Astrocyte (in vitro differentiated cells and primary cell): Measurements from ENCODE around the gene CTBP2. TPM values are rescaled to one million over a fixed set of nuclear protein-coding genes. Genes with fewer than 3 reads are reported as not detected.

ENCODE experiments used
- DNase-seq: peaks from one replicate; pipeline ENCODE4 v3.0.0-alpha.2; 2010; ENCODE audit warnings: low read depth
- FAIRE-seq: peaks from 2 replicates; lab custom pipeline; 2011; peaks lifted over from hg19 to GRCh38; lab: Jason Lieb, UNC
- H2AFZ ChIP-seq: 2 replicates; pipeline ENCODE4 v1.6.0; 2012; ENCODE audit warnings: low read depth, low read length, inconsistent platforms
- H3K27ac ChIP-seq: 2 replicates; pipeline ENCODE4 v1.5.1; 2011; ENCODE audit warnings: low read depth, low read length, inconsistent platforms
- H3K27me3 ChIP-seq: 2 replicates; pipeline ENCODE4 v1.6.0; 2011; ENCODE audit warnings: low read length, inconsistent platforms; ENCODE audit not compliant: insufficient read depth
- H3K36me3 ChIP-seq: 2 replicates; pipeline ENCODE4 v1.5.1; 2011; ENCODE audit warnings: low read length, inconsistent platforms; ENCODE audit not compliant: insufficient read depth
- H3K4me1 ChIP-seq: 2 replicates; pipeline ENCODE4 v1.5.1; 2011; ENCODE audit warnings: low read length, inconsistent platforms; ENCODE audit not compliant: insufficient read depth
- H3K4me2 ChIP-seq: 2 replicates; pipeline ENCODE4 v1.6.0; 2012; ENCODE audit warnings: low read length, inconsistent platforms
- H3K4me3 ChIP-seq: 2 replicates; pipeline ENCODE4 v1.5.1; 2011; ENCODE audit warnings: low read depth, mild to moderate bottlenecking, low read length, inconsistent platforms; ENCODE audit not compliant: insufficient read depth
- H3K79me2 ChIP-seq: 2 replicates; pipeline ENCODE4 v1.6.0; 2012; ENCODE audit warnings: mild to moderate bottlenecking, low read length, inconsistent platforms; ENCODE audit not compliant: insufficient read depth
- H3K9ac ChIP-seq: 2 replicates; pipeline ENCODE4 v1.6.0; 2012; ENCODE audit warnings: mild to moderate bottlenecking, low read length, inconsistent platforms
- H3K9me3 ChIP-seq: 2 replicates; pipeline ENCODE4 v1.5.1; 2012; ENCODE audit warnings: low read depth, mild to moderate bottlenecking, low read length, inconsistent platforms; ENCODE audit not compliant: insufficient read depth
- H4K20me1 ChIP-seq: 2 replicates; pipeline ENCODE4 v1.6.0; 2012; ENCODE audit warnings: low read length, inconsistent platforms; ENCODE audit not compliant: insufficient read depth
- H3K27ac Mint-ChIP-seq: one replicate; pipeline ENCODE4 v1.8.0; 2021; ENCODE audit warnings: mild to moderate bottlenecking, mixed read lengths; ENCODE audit not compliant: unreplicated experiment
- H3K27me3 Mint-ChIP-seq: one replicate; pipeline ENCODE4 v1.8.0; 2021; ENCODE audit warnings: low read depth, mixed read lengths; ENCODE audit not compliant: unreplicated experiment
- H3K36me3 Mint-ChIP-seq: one replicate; pipeline ENCODE4 v1.8.0; 2021; ENCODE audit warnings: low read depth, mixed read lengths; ENCODE audit not compliant: unreplicated experiment
- H3K4me1 Mint-ChIP-seq: one replicate; pipeline ENCODE4 v1.8.0; 2021; ENCODE audit warnings: low read depth, mixed read lengths; ENCODE audit not compliant: unreplicated experiment
- H3K4me3 Mint-ChIP-seq: one replicate; pipeline ENCODE4 v1.8.0; 2021; ENCODE audit warnings: mild to moderate bottlenecking, moderate library complexity, mixed read lengths; ENCODE audit not compliant: unreplicated experiment
- H3K9me3 Mint-ChIP-seq: one replicate; pipeline ENCODE4 v1.8.0; 2021; ENCODE audit warnings: mild to moderate bottlenecking, mixed read lengths; ENCODE audit not compliant: unreplicated experiment
- CTCF ChIP-seq: IDR thresholded peaks from 2 replicates; pipeline ENCODE4 v1.5.1; 2011; ENCODE audit warnings: low read depth, mild to moderate bottlenecking, inconsistent platforms, low read length, moderate library complexity; ENCODE audit not compliant: insufficient read depth
- EZH2 ChIP-seq: IDR thresholded peaks from 2 replicates; pipeline ENCODE4 v1.6.1; 2012; ENCODE audit warnings: mild to moderate bottlenecking, low read length, inconsistent platforms; ENCODE audit not compliant: insufficient read depth
- total RNA-seq: library from RNA; stranded (reverse); gene quantifications from 2 replicates; pipeline ENCODE4 v1.2.1, GENCODE V29; 2021

The CTBP2 gene
- total RNA-seq, 1 donor from 2014 or later: 109 TPM

DNA sequence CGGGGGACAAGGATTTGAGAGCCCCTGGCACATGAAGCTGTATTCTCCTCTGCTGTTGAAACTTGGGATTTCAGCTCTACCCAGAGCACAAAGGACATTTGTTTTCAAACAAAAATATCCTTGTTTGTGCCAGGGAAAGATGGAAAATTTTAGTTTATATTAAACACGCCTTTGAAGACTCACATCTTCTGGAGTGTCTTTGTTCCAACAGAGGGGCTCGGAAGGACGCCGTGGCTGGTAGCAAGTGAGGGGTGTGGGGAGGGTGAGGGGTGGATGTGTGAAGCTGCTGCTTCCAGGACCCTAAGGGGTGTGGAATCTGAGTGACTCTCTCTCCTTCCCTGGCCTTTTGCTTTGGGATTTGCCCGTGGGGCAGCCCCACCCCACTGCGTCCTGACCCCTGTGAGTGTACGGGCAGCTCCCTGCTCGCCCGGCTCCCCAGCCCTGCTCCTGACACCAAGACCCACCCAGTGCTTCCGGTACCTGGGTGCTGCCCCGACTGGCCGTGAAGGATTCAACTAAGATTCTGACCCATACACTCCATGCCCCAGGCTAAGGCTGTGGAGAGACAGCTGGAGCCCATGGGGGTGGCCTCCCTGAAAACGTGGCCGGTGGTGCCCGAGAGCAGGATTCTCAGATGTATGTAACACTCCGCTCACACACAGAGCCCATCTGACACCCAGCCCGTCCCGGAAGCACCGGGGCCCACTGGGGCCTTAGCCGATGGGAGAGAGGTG, 158.9 kb downstream of the CTBP2 start:
- no peaks in the 10 kb centered on the region for H3K27me3 Mint-ChIP-seq
- TF ChIP-seq EZH2 (no peak), CTCF (no peak)
- peaks cover 8% of the 10 kb centered on the region for H3K4me1 Mint-ChIP-seq
- H3K27me3 ChIP-seq: no peaks in the 10 kb centered on the region
- DNase-seq (no peak), FAIRE-seq (no peak)
- H3K79me2 ChIP-seq: peaks cover 58% of the 10 kb centered on the region
- peak overlapping the region; percentile 41 for H3K27ac ChIP-seq
- no peaks in the 10 kb centered on the region for H3K9me3 Mint-ChIP-seq
- H4K20me1 ChIP-seq: peaks cover 93% of the 10 kb centered on the region
- peaks cover 11% of the 10 kb centered on the region for H3K36me3 Mint-ChIP-seq
- no peak overlapping the region for H3K4me3 Mint-ChIP-seq
- H3K9me3 ChIP-seq: no peaks in the 10 kb centered on the region
- H3K4me3 ChIP-seq: no peak overlapping the region
- peaks cover 4% of the 10 kb centered on the region for H3K36me3 ChIP-seq
- H3K4me1 ChIP-seq: peaks cover 23% of the 10 kb centered on the region
- peak overlapping the region; percentile 42 for H3K4me2 ChIP-seq
- H3K27ac Mint-ChIP-seq: no peak overlapping the region
- H2AFZ ChIP-seq: no peak overlapping the region
- peak overlapping the region; percentile 64 for H3K9ac ChIP-seq

- TF ChIP-seq EZH2: no peak
- peak; percentile 16 for TF ChIP-seq CTCF
- H3K4me1 ChIP-seq: peaks cover 21% of the 10 kb centered on the region
- no peak overlapping the region for H3K4me3 ChIP-seq
- H3K36me3 ChIP-seq: peaks cover 4% of the 10 kb centered on the region
- H3K9ac ChIP-seq: peak overlapping the region; percentile 64
- H3K4me2 ChIP-seq: peak overlapping the region; percentile 42
- H3K79me2 ChIP-seq: peaks cover 51% of the 10 kb centered on the region
- H3K27ac ChIP-seq: peak overlapping the region; percentile 74
- Mint-ChIP-seq H3K4me3 (no peak overlapping the region), H3K4me1 (peaks cover 5% of the 10 kb centered on the region), H3K9me3 (no peaks in the 10 kb centered on the region), H3K27me3 (no peaks in the 10 kb centered on the region), H3K27ac (peak overlapping the region; percentile 26), H3K36me3 (peaks cover 9% of the 10 kb centered on the region)
- no peaks in the 10 kb centered on the region for H3K9me3 ChIP-seq
- DNase-seq (peak; percentile 78), FAIRE-seq (no peak)
- H2AFZ ChIP-seq: no peak overlapping the region
- peaks cover 87% of the 10 kb centered on the region for H4K20me1 ChIP-seq
- no peaks in the 10 kb centered on the region for H3K27me3 ChIP-seq
These were observed 159.7 kb downstream of the CTBP2 start for GRCh38 chr10:125000366-125001312.
